Panc1 (cell line): ENCODE results near the gene IGSF21. TPM values are rescaled to one million over a fixed set of nuclear protein-coding genes. Genes with fewer than 3 reads are reported as not detected.

Source experiments
- ATAC-seq: fragments of 200-7000 bp; cut with Tn5 transposase; 2 replicates; pipeline ENCODE4 v1.9.1; 2020; ENCODE audit warnings: mild to moderate bottlenecking, moderate library complexity
- BruUV-seq: library from RNA; stranded (reverse); fragments of 400-500 nt; replicated peaks from 2 replicates; lab custom pipeline; 2021; lab: Mats Ljungman, UMichigan
- CTCF ChIA-PET: fragments of 300-600 bp; sonication (Branson Sonifier 250); formaldehyde crosslinking; loops from one replicate; lab custom pipeline; 2022; ENCODE audit warnings: antibody characterized with exemption; lab: Charles Lee
- POLR2A ChIA-PET: fragments of 300-600 bp; sonication (Branson Sonifier 250); formaldehyde crosslinking; loops from one replicate; lab custom pipeline; 2022; ENCODE audit warnings: antibody characterized with exemption; lab: Charles Lee
- DNase-seq: peaks from one replicate; pipeline ENCODE4 v3.0.0-alpha.2; 2010; ENCODE audit warnings: low read depth, low spot score
- H3K27ac ChIP-seq: 2 replicates; pipeline ENCODE4 v1.5.1; 2011; ENCODE audit warnings: mild to moderate bottlenecking, low read length, inconsistent platforms
- H3K27me3 ChIP-seq: fragments of 200-500 bp; sonication (Bioruptor generic); 2 replicates; pipeline ENCODE4 v1.6.0; 2014; ENCODE audit warnings: low read length, inconsistent platforms; ENCODE audit not compliant: control insufficient read depth, insufficient read depth
- H3K36me3 ChIP-seq: fragments of 200-500 bp; sonication (Bioruptor generic); 2 replicates; pipeline ENCODE4 v1.5.1; 2014; ENCODE audit warnings: inconsistent platforms, mild to moderate bottlenecking, low read length, moderate library complexity; ENCODE audit not compliant: control insufficient read depth, insufficient read depth
- H3K4me1 ChIP-seq: 2 replicates; pipeline ENCODE4 v1.5.1; 2011; ENCODE audit warnings: inconsistent platforms, mild to moderate bottlenecking, low read length, moderate library complexity; ENCODE audit not compliant: control insufficient read depth, insufficient read depth
- H3K4me3 ChIP-seq, 2 experiments: 2 replicates each; pipeline ENCODE4 v1.5.1; 2011 to 2012; ENCODE audit warnings: low read depth in 2 of 2, low read length in 2 of 2, mild to moderate bottlenecking in 2 of 2, inconsistent platforms in 1 of 2, moderate library complexity in 1 of 2
- H3K9me3 ChIP-seq: fragments of 200-500 bp; sonication (Bioruptor generic); 2 replicates; pipeline ENCODE4 v1.5.1; 2014; ENCODE audit warnings: low read depth, mild to moderate bottlenecking, inconsistent platforms, low read length, moderate library complexity; ENCODE audit not compliant: control insufficient read depth, insufficient read depth
- POLR2AphosphoS5 ChIP-seq: IDR thresholded peaks from 2 replicates; pipeline ENCODE4 v1.6.1; 2012; ENCODE audit warnings: mild to moderate bottlenecking, low read depth, low read length, moderate library complexity
- SIN3A ChIP-seq: IDR thresholded peaks from 2 replicates; pipeline ENCODE4 v1.6.1; 2012; ENCODE audit warnings: low read depth, mild to moderate bottlenecking, low read length, moderate library complexity, borderline replicate concordance; ENCODE audit not compliant: insufficient read depth
- TCF7L2 ChIP-seq: IDR thresholded peaks from 2 replicates; pipeline ENCODE4 v1.6.1; 2011; ENCODE audit warnings: mild to moderate bottlenecking, low read depth, low read length, inconsistent platforms
- in situ Hi-C: cut with HindIII; loops from 2 replicates; pipeline ENCODE4 v1.10.0; 2016; ENCODE audit warnings: low sequenced_read_pairs, low pct_unique_long_range_greater_than_20kb
- intact Hi-C: fragments of 100-400 bp; cut with micrococcal nuclease; formaldehyde crosslinking; loops from one replicate; pipeline ENCODE4 v1.10.0; 2022; ENCODE audit not compliant: unreplicated experiment
- total RNA-seq: library from RNA; stranded (reverse); gene quantifications from one replicate; pipeline ENCODE4 v1.2.1, GENCODE V29; 2021; ENCODE audit not compliant: unreplicated experiment
- TF ChIP-seq, protein P1 (sequence below): fragments of 450-650 bp; IDR thresholded peaks from 2 replicates; pipeline ENCODE4 v1.5.1; 2017; ENCODE audit warnings: mild to moderate bottlenecking
- TF ChIP-seq, protein P2 (sequence below), 2 experiments: IDR thresholded peaks; 2 replicates each; pipeline ENCODE4 v1.6.1; 2011 to 2012; ENCODE audit warnings: low read depth in 2 of 2, control low read depth in 1 of 2, low read length in 1 of 2, mild to moderate bottlenecking in 1 of 2, moderate library complexity in 1 of 2; ENCODE audit not compliant: insufficient read depth in 1 of 2

Gene IGSF21
- total RNA-seq, 1 experiment from 2014 or later = not detected

DNA sequence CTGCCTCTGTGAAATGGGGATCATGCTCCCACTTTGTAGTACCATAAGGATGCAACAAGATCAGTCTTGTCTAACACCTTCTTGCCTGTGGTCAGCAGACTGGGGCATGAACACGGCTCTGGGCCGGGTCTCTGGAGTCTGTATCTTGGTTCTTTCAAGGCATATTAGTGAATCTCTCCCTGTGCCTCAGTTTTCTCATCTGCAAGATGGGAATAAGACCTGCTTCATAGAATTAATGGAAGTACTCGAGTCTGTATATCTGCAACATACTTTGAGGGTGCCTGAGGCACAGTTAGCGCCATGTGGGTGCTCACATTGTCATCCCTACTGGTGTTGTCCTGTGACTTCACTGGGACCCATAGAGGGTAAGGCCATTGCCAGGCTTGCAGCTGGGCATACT, 84.6 kb downstream of the IGSF21 start:
- intact Hi-C loops = no loop called here
- ChIA-PET POLR2A (no interaction called here), CTCF (no interaction called here)
- DNase-seq = no peak
- no peak overlapping the region for H3K27ac ChIP-seq
- in situ Hi-C loops = no loop called here
- H3K9me3 ChIP-seq = no peaks in the 10 kb centered on the region
- H3K4me3 ChIP-seq = no peak overlapping the region
- H3K36me3 ChIP-seq = no peaks in the 10 kb centered on the region
- peaks cover 24% of the 10 kb centered on the region for H3K27me3 ChIP-seq
- H3K4me1 ChIP-seq = no peaks in the 10 kb centered on the region; the same call in 1 of the 2 replicates
- TF ChIP-seq SIN3A (no peak), TCF7L2 (no peak), POLR2AphosphoS5 (no peak)
- TF ChIP-seq, protein P1, sequence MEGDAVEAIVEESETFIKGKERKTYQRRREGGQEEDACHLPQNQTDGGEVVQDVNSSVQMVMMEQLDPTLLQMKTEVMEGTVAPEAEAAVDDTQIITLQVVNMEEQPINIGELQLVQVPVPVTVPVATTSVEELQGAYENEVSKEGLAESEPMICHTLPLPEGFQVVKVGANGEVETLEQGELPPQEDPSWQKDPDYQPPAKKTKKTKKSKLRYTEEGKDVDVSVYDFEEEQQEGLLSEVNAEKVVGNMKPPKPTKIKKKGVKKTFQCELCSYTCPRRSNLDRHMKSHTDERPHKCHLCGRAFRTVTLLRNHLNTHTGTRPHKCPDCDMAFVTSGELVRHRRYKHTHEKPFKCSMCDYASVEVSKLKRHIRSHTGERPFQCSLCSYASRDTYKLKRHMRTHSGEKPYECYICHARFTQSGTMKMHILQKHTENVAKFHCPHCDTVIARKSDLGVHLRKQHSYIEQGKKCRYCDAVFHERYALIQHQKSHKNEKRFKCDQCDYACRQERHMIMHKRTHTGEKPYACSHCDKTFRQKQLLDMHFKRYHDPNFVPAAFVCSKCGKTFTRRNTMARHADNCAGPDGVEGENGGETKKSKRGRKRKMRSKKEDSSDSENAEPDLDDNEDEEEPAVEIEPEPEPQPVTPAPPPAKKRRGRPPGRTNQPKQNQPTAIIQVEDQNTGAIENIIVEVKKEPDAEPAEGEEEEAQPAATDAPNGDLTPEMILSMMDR = no peak
- TF ChIP-seq, protein P2, sequence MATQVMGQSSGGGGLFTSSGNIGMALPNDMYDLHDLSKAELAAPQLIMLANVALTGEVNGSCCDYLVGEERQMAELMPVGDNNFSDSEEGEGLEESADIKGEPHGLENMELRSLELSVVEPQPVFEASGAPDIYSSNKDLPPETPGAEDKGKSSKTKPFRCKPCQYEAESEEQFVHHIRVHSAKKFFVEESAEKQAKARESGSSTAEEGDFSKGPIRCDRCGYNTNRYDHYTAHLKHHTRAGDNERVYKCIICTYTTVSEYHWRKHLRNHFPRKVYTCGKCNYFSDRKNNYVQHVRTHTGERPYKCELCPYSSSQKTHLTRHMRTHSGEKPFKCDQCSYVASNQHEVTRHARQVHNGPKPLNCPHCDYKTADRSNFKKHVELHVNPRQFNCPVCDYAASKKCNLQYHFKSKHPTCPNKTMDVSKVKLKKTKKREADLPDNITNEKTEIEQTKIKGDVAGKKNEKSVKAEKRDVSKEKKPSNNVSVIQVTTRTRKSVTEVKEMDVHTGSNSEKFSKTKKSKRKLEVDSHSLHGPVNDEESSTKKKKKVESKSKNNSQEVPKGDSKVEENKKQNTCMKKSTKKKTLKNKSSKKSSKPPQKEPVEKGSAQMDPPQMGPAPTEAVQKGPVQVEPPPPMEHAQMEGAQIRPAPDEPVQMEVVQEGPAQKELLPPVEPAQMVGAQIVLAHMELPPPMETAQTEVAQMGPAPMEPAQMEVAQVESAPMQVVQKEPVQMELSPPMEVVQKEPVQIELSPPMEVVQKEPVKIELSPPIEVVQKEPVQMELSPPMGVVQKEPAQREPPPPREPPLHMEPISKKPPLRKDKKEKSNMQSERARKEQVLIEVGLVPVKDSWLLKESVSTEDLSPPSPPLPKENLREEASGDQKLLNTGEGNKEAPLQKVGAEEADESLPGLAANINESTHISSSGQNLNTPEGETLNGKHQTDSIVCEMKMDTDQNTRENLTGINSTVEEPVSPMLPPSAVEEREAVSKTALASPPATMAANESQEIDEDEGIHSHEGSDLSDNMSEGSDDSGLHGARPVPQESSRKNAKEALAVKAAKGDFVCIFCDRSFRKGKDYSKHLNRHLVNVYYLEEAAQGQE (IDR thresholded peaks at IDR 0.05; ENCODE audit: insufficient read depth in 1 of 2, low read depth in 2 of 2, low read length in 1 of 2) = no peak
- ATAC-seq = no peak
- BruUV-seq = no TSS peak

DNA sequence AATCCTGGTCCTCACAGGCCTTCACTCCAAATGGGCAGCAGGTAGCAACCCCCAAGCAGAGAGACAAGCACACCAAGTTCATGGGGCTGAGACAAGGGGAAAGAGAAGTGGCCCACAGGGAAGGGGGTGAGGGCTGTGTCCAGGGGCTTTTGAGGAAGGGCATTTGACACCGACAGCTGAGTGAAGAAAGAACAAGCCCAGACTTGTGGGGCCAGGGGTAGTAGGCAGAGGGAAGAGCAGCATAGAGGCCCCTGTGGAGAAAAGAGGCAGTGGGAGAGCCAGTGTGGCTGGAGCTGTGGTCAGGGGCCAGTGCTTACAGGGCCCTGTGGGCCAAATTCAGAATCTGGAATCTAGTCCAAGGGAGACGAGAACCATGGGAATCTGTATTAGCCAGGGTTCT, 85.4 kb downstream of the IGSF21 start:
- ChIA-PET CTCF (no interaction called here), POLR2A (no interaction called here)
- Histone ChIP-seq H3K4me1 (no peaks in the 10 kb centered on the region; the same call in 1 of the 2 replicates), H3K36me3 (no peaks in the 10 kb centered on the region), H3K27me3 (peaks cover 31% of the 10 kb centered on the region), H3K4me3 (no peak overlapping the region), H3K9me3 (no peaks in the 10 kb centered on the region), H3K27ac (no peak overlapping the region)
- DNase-seq (no peak), ATAC-seq (no peak)
- intact Hi-C loops = no loop called here
- no TSS peak for BruUV-seq
- in situ Hi-C loops = no loop called here
- TF ChIP-seq, protein P2 (IDR thresholded peaks at IDR 0.05; ENCODE audit: insufficient read depth in 1 of 2, low read depth in 2 of 2, low read length in 1 of 2) = no peak
- TF ChIP-seq, protein P1 = no peak
- TF ChIP-seq POLR2AphosphoS5 = no peak
- TF ChIP-seq SIN3A = no peak
- TF ChIP-seq TCF7L2 = no peak
